ENCODE data around the gene TMEM40. TPM values are rescaled to one million over a fixed set of nuclear protein-coding genes. Genes with fewer than 3 reads are reported as not detected.
A peak's percentile ranks its signal among the peaks of the same experiment; 100 is the strongest.

TMEM40 gene
- total RNA-seq, 2 experiments from 2014 or later, result not detected

- Histone ChIP-seq H3K9me3 (ENCODE audit: low read length) (no peaks in the 10 kb centered on the region), H3K4me1 (ENCODE audit: insufficient read depth, low read length, poor library complexity, severe bottlenecking) (peaks cover 34% of the 10 kb centered on the region), H2AFZ (ENCODE audit: low read length) (peak within 1 kb of the TSS; percentile 73), H3K79me2 (ENCODE audit: insufficient read depth, low read depth, low read length) (no peaks in the 10 kb centered on the region), H3K36me3 (ENCODE audit: insufficient read depth, low read length) (no peaks in the 10 kb centered on the region), H3K4me3 (ENCODE audit: low read depth, low read length, poor library complexity, severe bottlenecking) (peak within 1 kb of the TSS; percentile 73), H4K20me1 (ENCODE audit: insufficient read depth, low read length) (no peaks in the 10 kb centered on the region), H3K9me2 (ENCODE audit: insufficient read depth, low read length) (no peaks in the 10 kb centered on the region), H3K4me2 (ENCODE audit: low read length) (peak within 1 kb of the TSS; percentile 90), H3K27ac (ENCODE audit: low read depth, low read length, poor library complexity, severe bottlenecking) (peak within 1 kb of the TSS; percentile 61)
- no peak for TF ChIP-seq EZH2phosphoT487 (IDR thresholded peaks at IDR 0.05; ENCODE audit: borderline replicate concordance, low read depth, low read length)
- no peak for TF ChIP-seq CTCF (conservative IDR thresholded peaks at IDR 0.05; ENCODE audit: low read length)
- intact Hi-C loops (cut with micrococcal nuclease; ENCODE audit: unreplicated experiment), result no loop called here
- POLR2A ChIA-PET, result interaction anchor here (0.7 to 1.5 kb wide), 3 partner anchors 23 to 227 kb away, joined by 3 to 5 read pairs (median 3); no protein-coding TSS in a partner anchor
- no TSS peak for BruUV-seq (replicated peaks)
- CTCF ChIA-PET (ENCODE audit: unreplicated experiment), result interaction anchor here (0.6 to 1.0 kb wide), 3 partner anchors 9 to 126 kb away, joined by 3 to 4 read pairs (median 3); partner anchors contain the start of gene RPL32
- peak; percentile 73 for DNase-seq (ENCODE audit: low spot score)
Observed at GRCh38 chr3:12796171-12797123, 37.4 kb upstream of the TMEM40 start, which contains the start of gene CAND2. TSS of gene CAND2 (plus strand) at chr3:12796680. CDS start at chr3:12796721, 41 bp downstream.

GRCh38 chr3:12793701-12794100, 34.6 kb upstream of the TMEM40 start:
- no peak overlapping the region for H3K4me2 ChIP-seq (ENCODE audit: low read length)
- H4K20me1 ChIP-seq (ENCODE audit: insufficient read depth, low read length), result no peaks in the 10 kb centered on the region
- no TSS peak for BruUV-seq (replicated peaks)
- H3K9me2 ChIP-seq (ENCODE audit: insufficient read depth, low read length), result no peaks in the 10 kb centered on the region
- no peaks in the 10 kb centered on the region for H3K79me2 ChIP-seq (ENCODE audit: insufficient read depth, low read depth, low read length)
- intact Hi-C loops (cut with micrococcal nuclease; ENCODE audit: unreplicated experiment), result no loop called here
- no peak overlapping the region for H2AFZ ChIP-seq (ENCODE audit: low read length)
- no peak for DNase-seq (ENCODE audit: low spot score)
- no peaks in the 10 kb centered on the region for H3K9me3 ChIP-seq (ENCODE audit: low read length)
- ChIA-PET CTCF (ENCODE audit: unreplicated experiment) (no interaction called here), POLR2A (interaction anchor here (0.8 kb wide), 1 partner anchor 83 kb away, joined by 6 read pairs; no protein-coding TSS in a partner anchor)
- TF ChIP-seq CTCF (conservative IDR thresholded peaks at IDR 0.05; ENCODE audit: low read length) (no peak), EZH2phosphoT487 (IDR thresholded peaks at IDR 0.05; ENCODE audit: borderline replicate concordance, low read depth, low read length) (no peak)
- H3K36me3 ChIP-seq (ENCODE audit: insufficient read depth, low read length), result no peaks in the 10 kb centered on the region
- no peak overlapping the region for H3K4me3 ChIP-seq (ENCODE audit: low read depth, low read length, poor library complexity, severe bottlenecking)
- no peak overlapping the region for H3K27ac ChIP-seq (ENCODE audit: low read depth, low read length, poor library complexity, severe bottlenecking)
- H3K4me1 ChIP-seq (ENCODE audit: insufficient read depth, low read length, poor library complexity, severe bottlenecking), result peaks cover 39% of the 10 kb centered on the region

All from OCI-LY7 (cell line).